ENCODE data around the gene GTPBP1. TPM values are rescaled to one million over a fixed set of nuclear protein-coding genes. Genes with fewer than 3 reads are reported as not detected.
A peak's percentile ranks its signal among the peaks of the same experiment; 100 is the strongest.

GTPBP1 gene
- total and polyA plus RNA-seq, 2 of the 13 experiments (the other 11 are each of a cell fraction or from before 2014, with no cell fraction given) = 22.3 to 27.0 TPM

DNA sequence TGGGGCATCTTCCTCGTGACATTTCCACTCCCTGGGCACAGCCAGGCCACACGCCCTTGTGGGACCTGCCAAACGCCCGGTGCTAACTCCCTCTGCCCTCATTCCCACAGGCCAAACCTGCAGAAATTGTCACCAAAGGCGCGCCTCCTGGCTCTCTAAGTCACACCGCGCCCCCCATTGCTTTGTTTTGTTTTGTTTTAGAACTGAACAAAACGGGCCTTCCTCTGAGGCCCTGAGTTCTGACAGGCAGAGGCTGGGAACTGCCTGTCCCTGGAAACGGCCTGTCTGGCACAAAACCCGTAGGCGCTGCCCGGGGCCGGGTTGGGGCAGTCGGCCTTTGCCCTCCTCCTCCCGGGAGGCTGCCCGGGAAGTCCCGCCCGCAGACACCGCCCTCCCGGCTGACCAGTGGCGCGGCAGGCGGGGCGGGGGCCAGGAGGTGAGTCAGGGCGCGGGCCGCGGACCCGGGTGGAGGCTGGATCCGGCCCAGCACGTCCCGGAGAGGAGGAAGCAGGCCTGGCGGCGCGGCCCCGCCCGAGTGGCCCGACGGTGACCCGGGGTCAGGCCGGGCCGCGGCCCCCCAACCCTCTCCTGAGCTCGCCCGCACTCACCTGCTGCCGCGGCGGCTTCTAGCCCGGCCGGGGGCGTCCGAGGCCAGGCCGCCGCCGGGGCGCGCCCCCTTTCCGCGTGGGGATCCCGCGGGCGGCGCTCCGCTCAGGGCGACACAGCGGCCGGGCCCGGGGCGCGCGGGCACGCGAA, 49.6 kb downstream of the GTPBP1 start (continued):
- TF ChIP-seq, protein P1, sequence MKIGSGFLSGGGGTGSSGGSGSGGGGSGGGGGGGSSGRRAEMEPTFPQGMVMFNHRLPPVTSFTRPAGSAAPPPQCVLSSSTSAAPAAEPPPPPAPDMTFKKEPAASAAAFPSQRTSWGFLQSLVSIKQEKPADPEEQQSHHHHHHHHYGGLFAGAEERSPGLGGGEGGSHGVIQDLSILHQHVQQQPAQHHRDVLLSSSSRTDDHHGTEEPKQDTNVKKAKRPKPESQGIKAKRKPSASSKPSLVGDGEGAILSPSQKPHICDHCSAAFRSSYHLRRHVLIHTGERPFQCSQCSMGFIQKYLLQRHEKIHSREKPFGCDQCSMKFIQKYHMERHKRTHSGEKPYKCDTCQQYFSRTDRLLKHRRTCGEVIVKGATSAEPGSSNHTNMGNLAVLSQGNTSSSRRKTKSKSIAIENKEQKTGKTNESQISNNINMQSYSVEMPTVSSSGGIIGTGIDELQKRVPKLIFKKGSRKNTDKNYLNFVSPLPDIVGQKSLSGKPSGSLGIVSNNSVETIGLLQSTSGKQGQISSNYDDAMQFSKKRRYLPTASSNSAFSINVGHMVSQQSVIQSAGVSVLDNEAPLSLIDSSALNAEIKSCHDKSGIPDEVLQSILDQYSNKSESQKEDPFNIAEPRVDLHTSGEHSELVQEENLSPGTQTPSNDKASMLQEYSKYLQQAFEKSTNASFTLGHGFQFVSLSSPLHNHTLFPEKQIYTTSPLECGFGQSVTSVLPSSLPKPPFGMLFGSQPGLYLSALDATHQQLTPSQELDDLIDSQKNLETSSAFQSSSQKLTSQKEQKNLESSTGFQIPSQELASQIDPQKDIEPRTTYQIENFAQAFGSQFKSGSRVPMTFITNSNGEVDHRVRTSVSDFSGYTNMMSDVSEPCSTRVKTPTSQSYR (CRISPR knock-in tag; IDR thresholded peaks at IDR 0.05; ENCODE audit: borderline replicate concordance) = peak; percentile 32; the same call in 1 of the 2 replicates
- TF ChIP-seq ZNF562 (CRISPR knock-in tag; IDR thresholded peaks at IDR 0.05; ENCODE audit: borderline replicate concordance) (no peak), CAMTA2 (CRISPR knock-in tag; IDR thresholded peaks at IDR 0.05; ENCODE audit: borderline replicate concordance) (peak; percentile 32; the same call in 1 of the 2 replicates), MTF1 (CRISPR knock-in tag; IDR thresholded peaks at IDR 0.05) (no peak), MYNN (CRISPR knock-in tag; IDR thresholded peaks at IDR 0.05; ENCODE audit: low read depth) (no peak), ZNF256 (CRISPR knock-in tag; conservative IDR thresholded peaks at IDR 0.05) (no peak), CCDC6 (CRISPR knock-in tag; IDR thresholded peaks at IDR 0.05) (no peak), YY1 (IDR thresholded peaks at IDR 0.05; ENCODE audit: insufficient read depth, insufficient replicate concordance, low read depth, low read length) (no peak), ZNF510 (CRISPR knock-in tag; IDR thresholded peaks at IDR 0.05; ENCODE audit: low read depth) (no peak), ZNF180 (CRISPR knock-in tag; IDR thresholded peaks at IDR 0.05; ENCODE audit: borderline replicate concordance, low read depth) (no peak), WIZ (CRISPR knock-in tag; IDR thresholded peaks at IDR 0.05) (peak; percentile 33; the same call in 1 of the 2 replicates), SP5 (CRISPR knock-in tag; IDR thresholded peaks at IDR 0.05; ENCODE audit: borderline replicate concordance, low read depth) (peak; percentile 90), ZSCAN12 (CRISPR knock-in tag; IDR thresholded peaks at IDR 0.05) (no peak), CBX1 (IDR thresholded peaks at IDR 0.05; ENCODE audit: low read depth) (peak; percentile 37), ZNF749 (CRISPR knock-in tag; IDR thresholded peaks at IDR 0.05; ENCODE audit: borderline replicate concordance) (no peak; the same call in 1 of the 2 replicates), ZNF567 (CRISPR knock-in tag; IDR thresholded peaks at IDR 0.05; ENCODE audit: borderline replicate concordance) (no peak; the same call in 1 of the 2 replicates), ZNF136 (CRISPR knock-in tag; IDR thresholded peaks at IDR 0.05; ENCODE audit: low read depth) (no peak)
- TF ChIP-seq, protein P2, sequence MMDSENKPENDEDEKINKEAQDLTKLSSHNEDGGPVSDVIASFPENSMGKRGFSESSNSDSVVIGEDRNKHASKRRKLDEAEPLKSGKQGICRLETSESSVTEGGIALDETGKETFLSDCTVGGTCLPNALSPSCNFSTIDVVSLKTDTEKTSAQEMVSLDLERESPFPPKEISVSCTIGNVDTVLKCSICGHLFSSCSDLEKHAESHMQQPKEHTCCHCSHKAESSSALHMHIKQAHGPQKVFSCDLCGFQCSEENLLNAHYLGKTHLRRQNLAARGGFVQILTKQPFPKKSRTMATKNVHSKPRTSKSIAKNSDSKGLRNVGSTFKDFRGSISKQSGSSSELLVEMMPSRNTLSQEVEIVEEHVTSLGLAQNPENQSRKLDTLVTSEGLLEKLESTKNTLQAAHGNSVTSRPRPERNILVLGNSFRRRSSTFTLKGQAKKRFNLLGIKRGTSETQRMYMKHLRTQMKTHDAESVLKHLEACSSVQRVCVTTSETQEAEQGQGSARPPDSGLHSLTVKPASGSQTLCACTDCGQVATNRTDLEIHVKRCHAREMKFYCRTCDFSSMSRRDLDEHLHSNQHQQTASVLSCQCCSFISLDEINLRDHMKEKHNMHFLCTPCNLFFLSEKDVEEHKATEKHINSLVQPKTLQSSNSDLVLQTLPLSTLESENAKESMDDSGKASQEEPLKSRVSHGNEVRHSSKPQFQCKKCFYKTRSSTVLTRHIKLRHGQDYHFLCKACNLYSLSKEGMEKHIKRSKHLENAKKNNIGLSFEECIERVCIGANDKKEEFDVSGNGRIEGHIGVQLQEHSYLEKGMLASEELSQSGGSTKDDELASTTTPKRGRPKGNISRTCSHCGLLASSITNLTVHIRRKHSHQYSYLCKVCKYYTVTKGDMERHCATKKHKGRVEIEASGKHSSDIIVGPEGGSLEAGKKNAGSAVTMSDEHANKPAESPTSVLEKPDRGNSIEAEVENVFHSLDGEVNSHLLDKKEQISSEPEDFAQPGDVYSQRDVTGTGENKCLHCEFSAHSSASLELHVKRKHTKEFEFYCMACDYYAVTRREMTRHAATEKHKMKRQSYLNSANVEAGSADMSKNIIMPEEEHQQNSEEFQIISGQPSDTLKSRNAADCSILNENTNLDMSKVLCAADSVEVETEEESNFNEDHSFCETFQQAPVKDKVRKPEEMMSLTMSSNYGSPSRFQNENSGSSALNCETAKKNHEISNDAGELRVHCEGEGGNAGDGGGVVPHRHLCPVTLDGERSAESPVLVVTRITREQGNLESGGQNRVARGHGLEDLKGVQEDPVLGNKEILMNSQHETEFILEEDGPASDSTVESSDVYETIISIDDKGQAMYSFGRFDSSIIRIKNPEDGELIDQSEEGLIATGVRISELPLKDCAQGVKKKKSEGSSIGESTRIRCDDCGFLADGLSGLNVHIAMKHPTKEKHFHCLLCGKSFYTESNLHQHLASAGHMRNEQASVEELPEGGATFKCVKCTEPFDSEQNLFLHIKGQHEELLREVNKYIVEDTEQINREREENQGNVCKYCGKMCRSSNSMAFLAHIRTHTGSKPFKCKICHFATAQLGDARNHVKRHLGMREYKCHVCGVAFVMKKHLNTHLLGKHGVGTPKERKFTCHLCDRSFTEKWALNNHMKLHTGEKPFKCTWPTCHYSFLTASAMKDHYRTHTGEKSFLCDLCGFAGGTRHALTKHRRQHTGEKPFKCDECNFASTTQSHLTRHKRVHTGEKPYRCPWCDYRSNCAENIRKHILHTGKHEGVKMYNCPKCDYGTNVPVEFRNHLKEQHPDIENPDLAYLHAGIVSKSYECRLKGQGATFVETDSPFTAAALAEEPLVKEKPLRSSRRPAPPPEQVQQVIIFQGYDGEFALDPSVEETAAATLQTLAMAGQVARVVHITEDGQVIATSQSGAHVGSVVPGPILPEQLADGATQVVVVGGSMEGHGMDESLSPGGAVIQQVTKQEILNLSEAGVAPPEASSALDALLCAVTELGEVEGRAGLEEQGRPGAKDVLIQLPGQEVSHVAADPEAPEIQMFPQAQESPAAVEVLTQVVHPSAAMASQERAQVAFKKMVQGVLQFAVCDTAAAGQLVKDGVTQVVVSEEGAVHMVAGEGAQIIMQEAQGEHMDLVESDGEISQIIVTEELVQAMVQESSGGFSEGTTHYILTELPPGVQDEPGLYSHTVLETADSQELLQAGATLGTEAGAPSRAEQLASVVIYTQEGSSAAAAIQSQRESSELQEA (CRISPR knock-in tag; IDR thresholded peaks at IDR 0.05; ENCODE audit: not compliant biosample characterization) = no peak
